GM21723 (cell line): ENCODE measurements around the gene ATP1B2.
"Not testable (repeated sequence)": the region's sequence is repeated elsewhere in the genome, so short reads cannot be mapped to it uniquely, and the experiment has no call there.

ENCODE experiments used
- ATAC-seq: cut with Tn5 transposase; IDR thresholded peaks from one replicate; pipeline ENCODE4 v1.9.1; 2021; ENCODE audit warnings: mild to moderate bottlenecking, moderate library complexity; ENCODE audit not compliant: unreplicated experiment

Gene ATP1B2

GRCh38 chr17:7634384-7634783 is 16.3 kb upstream of the ATP1B2 start:
- ATAC-seq: no peak

GRCh38 chr17:7636163-7636562 is 14.6 kb upstream of the ATP1B2 start:
- no peak for ATAC-seq

GRCh38 chr17:7640783-7641182 is 9.9 kb upstream of the ATP1B2 start:
- ATAC-seq: no peak

GRCh38 chr17:7641635-7642034 is 9.1 kb upstream of the ATP1B2 start:
- ATAC-seq: not testable (repeated sequence)

GRCh38 chr17:7644775-7645174 is 6.0 kb upstream of the ATP1B2 start:
- no peak for ATAC-seq

- ATAC-seq: no peak
Measured at GRCh38 chr17:7646457-7646856, 4.3 kb upstream of the ATP1B2 start.

- no peak for ATAC-seq
Measured at GRCh38 chr17:7647018-7647417, 3.7 kb upstream of the ATP1B2 start.

GRCh38 chr17:7651097-7651664 is 455 bp downstream of the ATP1B2 start:
- no peak for ATAC-seq

GRCh38 chr17:7651665-7652387 is 1.1 kb downstream of the ATP1B2 start:
- ATAC-seq: no peak

GRCh38 chr17:7652388-7653356 is 1.9 kb downstream of the ATP1B2 start:
- no peak for ATAC-seq

- ATAC-seq: no peak
Measured at GRCh38 chr17:7654832-7655540, 4.3 kb downstream of the ATP1B2 start.

GRCh38 chr17:7655541-7655840 is 4.8 kb downstream of the ATP1B2 start:
- ATAC-seq: no peak

GRCh38 chr17:7656958-7657609 is 6.4 kb downstream of the ATP1B2 start:
- no peak for ATAC-seq

- ATAC-seq: no peak
Measured at GRCh38 chr17:7667656-7668406, 17.1 kb downstream of the ATP1B2 start.

GRCh38 chr17:7668482-7668881 is 17.8 kb downstream of the ATP1B2 start:
- ATAC-seq: no peak

GRCh38 chr17:7673239-7673638 is 22.5 kb downstream of the ATP1B2 start:
- no peak for ATAC-seq

GRCh38 chr17:7674934-7675333 is 24.2 kb downstream of the ATP1B2 start:
- no peak for ATAC-seq

- no peak for ATAC-seq
Measured at GRCh38 chr17:7676533-7676932, 25.8 kb downstream of the ATP1B2 start.

GRCh38 chr17:7677388-7678067 is 26.8 kb downstream of the ATP1B2 start:
- ATAC-seq: no peak
